ENCODE results near the gene CPLX3.

CPLX3 gene

DNA sequence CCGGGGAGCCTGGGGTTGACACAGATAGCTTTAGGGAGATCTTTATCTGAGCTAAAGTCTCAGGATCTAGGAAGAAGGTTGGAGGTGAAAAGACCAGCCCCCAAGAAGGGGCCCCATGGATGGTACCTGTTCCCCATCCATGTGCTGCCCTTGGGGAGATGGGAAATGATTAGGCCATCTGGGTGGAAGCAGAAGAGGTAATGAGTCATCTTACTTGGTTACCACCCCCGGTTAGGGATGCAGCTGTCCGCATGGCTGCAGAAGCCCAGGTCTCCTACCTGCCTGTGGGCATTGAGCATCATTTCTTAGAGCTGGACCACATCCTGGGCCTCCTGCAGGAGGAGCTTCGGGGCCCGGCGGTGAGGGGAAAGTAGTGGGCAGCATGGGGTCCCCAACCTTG is 3.1 kb upstream of the CPLX3 start:
- H3K4me1 ChIP-seq (ENCODE audit: insufficient read depth, poor library complexity, severe bottlenecking): peaks cover 8% of the 10 kb centered on the region
- H3K27ac ChIP-seq (ENCODE audit: poor library complexity, severe bottlenecking): no peak overlapping the region
- peaks cover 19% of the 10 kb centered on the region for H3K27me3 ChIP-seq (ENCODE audit: insufficient read depth, poor library complexity, severe bottlenecking)
- H3K9me3 ChIP-seq (ENCODE audit: severe bottlenecking): no peaks in the 10 kb centered on the region
- no peak for TF ChIP-seq CTCF (IDR thresholded peaks at IDR 0.05; ENCODE audit: poor library complexity, severe bottlenecking)
- no peaks in the 10 kb centered on the region for H3K36me3 ChIP-seq (ENCODE audit: low read depth)
- H3K4me3 ChIP-seq (ENCODE audit: severe bottlenecking): no peak overlapping the region
- ATAC-seq (ENCODE audit: low read depth): no peak
- no peak for DNase-seq (ENCODE audit: low spot score)

GRCh38 chr15:74824976-74825375 is 1.5 kb upstream of the CPLX3 start:
- ATAC-seq (ENCODE audit: low read depth) (no peak; the same call in 2 of the 3 replicates), DNase-seq (ENCODE audit: low spot score) (no peak)
- no peak overlapping the region for H3K4me3 ChIP-seq (ENCODE audit: severe bottlenecking)
- no peaks in the 10 kb centered on the region for H3K9me3 ChIP-seq (ENCODE audit: severe bottlenecking)
- no peaks in the 10 kb centered on the region for H3K36me3 ChIP-seq (ENCODE audit: low read depth)
- H3K4me1 ChIP-seq (ENCODE audit: insufficient read depth, poor library complexity, severe bottlenecking): no peaks in the 10 kb centered on the region
- TF ChIP-seq CTCF (IDR thresholded peaks at IDR 0.05; ENCODE audit: poor library complexity, severe bottlenecking): no peak
- no peak overlapping the region for H3K27ac ChIP-seq (ENCODE audit: poor library complexity, severe bottlenecking)
- H3K27me3 ChIP-seq (ENCODE audit: insufficient read depth, poor library complexity, severe bottlenecking): peaks cover 27% of the 10 kb centered on the region

GRCh38 chr15:74825866-74826265 is 561 bp upstream of the CPLX3 start:
- peaks cover 27% of the 10 kb centered on the region for H3K27me3 ChIP-seq (ENCODE audit: insufficient read depth, poor library complexity, severe bottlenecking)
- no peak for TF ChIP-seq CTCF (IDR thresholded peaks at IDR 0.05; ENCODE audit: poor library complexity, severe bottlenecking)
- no peak for ATAC-seq (ENCODE audit: low read depth)

DNA sequence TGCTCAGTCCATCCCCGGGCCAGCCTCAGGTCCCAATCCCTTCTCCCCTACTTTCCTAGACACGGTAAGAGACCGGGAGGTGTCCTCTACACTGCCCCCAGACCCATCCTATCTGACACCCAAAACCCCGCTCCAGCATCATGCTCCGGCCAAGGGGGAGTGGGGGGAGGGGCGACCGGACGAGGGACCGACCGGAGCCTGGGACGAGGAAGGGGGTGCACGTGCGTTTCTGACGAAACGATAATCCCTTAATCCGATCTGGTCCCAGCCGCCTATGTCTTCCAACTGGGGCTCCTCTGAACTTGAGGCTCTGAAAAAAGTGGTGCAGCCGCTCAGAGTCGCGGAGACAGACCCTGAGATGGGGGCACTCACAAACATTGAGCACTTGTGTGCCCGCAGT is 494 bp downstream of the CPLX3 start:
- H3K27me3 ChIP-seq (ENCODE audit: insufficient read depth, poor library complexity, severe bottlenecking): peaks cover 27% of the 10 kb centered on the region
- no peaks in the 10 kb centered on the region for H3K36me3 ChIP-seq (ENCODE audit: low read depth)
- no peak for DNase-seq (ENCODE audit: low spot score)
- H3K27ac ChIP-seq (ENCODE audit: poor library complexity, severe bottlenecking): no peak overlapping the region
- H3K9me3 ChIP-seq (ENCODE audit: severe bottlenecking): no peaks in the 10 kb centered on the region
- no peak overlapping the region for H3K4me3 ChIP-seq (ENCODE audit: severe bottlenecking)
- ATAC-seq (ENCODE audit: low read depth): no peak
- TF ChIP-seq CTCF (IDR thresholded peaks at IDR 0.05; ENCODE audit: poor library complexity, severe bottlenecking): no peak
- H3K4me1 ChIP-seq (ENCODE audit: insufficient read depth, poor library complexity, severe bottlenecking): no peaks in the 10 kb centered on the region

More at GRCh38 chr15:74825866-74826265, 561 bp upstream of the CPLX3 start:
- H3K4me1 ChIP-seq (ENCODE audit: insufficient read depth, poor library complexity, severe bottlenecking): no peaks in the 10 kb centered on the region
- H3K36me3 ChIP-seq (ENCODE audit: low read depth): no peaks in the 10 kb centered on the region
- no peaks in the 10 kb centered on the region for H3K9me3 ChIP-seq (ENCODE audit: severe bottlenecking)
- no peak overlapping the region for H3K27ac ChIP-seq (ENCODE audit: poor library complexity, severe bottlenecking)
- DNase-seq (ENCODE audit: low spot score): no peak
- H3K4me3 ChIP-seq (ENCODE audit: severe bottlenecking): no peak overlapping the region

DNA sequence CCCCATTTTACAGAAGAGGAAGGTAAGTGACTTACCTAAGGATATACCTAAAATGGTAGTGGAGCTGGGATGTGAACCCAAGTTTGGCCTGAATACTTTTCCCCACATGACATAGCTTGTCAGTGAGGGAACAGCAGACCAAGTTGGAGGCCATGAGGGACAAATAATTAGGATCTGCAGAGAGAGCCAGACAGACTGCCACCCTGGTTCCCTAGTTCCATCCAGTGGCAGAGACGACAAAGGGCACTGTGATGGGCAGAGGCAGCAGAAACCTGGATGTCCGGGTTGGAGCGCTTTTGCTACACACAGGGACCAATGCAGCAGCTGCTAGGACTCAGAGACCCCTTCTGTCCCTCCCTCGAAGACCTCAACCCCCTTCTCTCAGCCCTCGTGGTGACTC is 1.2 kb downstream of the CPLX3 start:
- no peak for DNase-seq (ENCODE audit: low spot score)
- no peaks in the 10 kb centered on the region for H3K4me1 ChIP-seq (ENCODE audit: insufficient read depth, poor library complexity, severe bottlenecking)
- no peak overlapping the region for H3K4me3 ChIP-seq (ENCODE audit: severe bottlenecking)

More for the DNA sequence above, 1.2 kb downstream of the CPLX3 start:
- no peaks in the 10 kb centered on the region for H3K9me3 ChIP-seq (ENCODE audit: severe bottlenecking)
- no peak for ATAC-seq (ENCODE audit: low read depth)
- peaks cover 27% of the 10 kb centered on the region for H3K27me3 ChIP-seq (ENCODE audit: insufficient read depth, poor library complexity, severe bottlenecking)
- no peak overlapping the region for H3K27ac ChIP-seq (ENCODE audit: poor library complexity, severe bottlenecking)
- no peaks in the 10 kb centered on the region for H3K36me3 ChIP-seq (ENCODE audit: low read depth)
- TF ChIP-seq CTCF (IDR thresholded peaks at IDR 0.05; ENCODE audit: poor library complexity, severe bottlenecking): peak; percentile 11
